HG02981 (cell line): Measurements from ENCODE around the gene MAGI1.
"Not testable (repeated sequence)": the region's sequence is repeated elsewhere in the genome, so short reads cannot be mapped to it uniquely, and the experiment has no call there.

Experiments used
- ATAC-seq: cut with Tn5 transposase; IDR thresholded peaks from one replicate; pipeline ENCODE4 v1.9.1; 2021; ENCODE audit warnings: mild to moderate bottlenecking, moderate library complexity; ENCODE audit not compliant: unreplicated experiment

Gene MAGI1

DNA sequence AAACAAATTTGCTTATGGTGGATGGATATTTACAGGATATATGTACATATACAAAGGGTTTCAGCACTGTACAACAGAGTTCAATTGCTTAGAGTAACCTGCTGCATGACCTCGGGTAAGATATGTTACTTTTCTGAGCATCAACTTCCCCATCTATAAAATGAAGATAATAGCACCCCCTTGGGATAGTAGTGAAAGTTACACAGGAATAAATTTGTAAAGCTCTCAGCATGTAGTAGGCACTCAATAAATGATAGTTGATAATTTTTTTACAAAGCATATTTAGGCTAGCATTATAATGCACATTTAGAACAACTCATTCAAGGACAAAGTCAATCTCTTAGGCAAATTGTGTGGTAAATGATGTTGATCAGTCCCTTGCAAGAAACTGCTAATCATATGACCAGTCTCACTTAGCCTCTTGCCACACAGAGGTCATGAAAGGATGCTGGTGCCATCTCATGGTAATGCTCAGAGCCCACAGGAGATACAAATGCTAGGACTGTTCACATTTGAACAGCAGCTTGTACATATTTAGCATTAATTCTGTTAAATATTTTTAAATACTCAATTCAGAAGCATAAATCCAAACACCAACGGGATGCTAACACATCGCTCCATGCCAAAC, 123.9 kb downstream of the MAGI1 start:
- no peak for ATAC-seq

- ATAC-seq: no peak
Measured at GRCh38 chr3:65914032-65914739, 124.5 kb downstream of the MAGI1 start.

DNA sequence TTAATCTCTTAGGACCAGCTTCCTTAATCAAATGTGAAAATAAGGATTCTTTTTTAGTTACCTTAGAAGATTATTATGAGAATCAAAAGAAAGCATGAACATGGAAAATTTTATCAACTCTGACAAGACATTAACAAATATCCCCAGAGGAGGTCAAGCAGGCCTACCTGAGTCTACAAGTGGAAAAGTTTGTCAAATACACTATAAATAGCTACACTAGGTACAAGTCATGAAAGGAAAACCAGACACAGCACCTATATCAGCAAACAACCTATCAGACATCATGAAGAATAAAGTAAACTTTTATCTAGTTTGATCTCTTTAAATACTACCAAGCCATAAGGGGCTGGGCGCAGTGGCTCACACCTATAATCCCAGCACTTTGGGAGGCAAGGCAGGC, 126.1 kb downstream of the MAGI1 start:
- ATAC-seq: no peak

GRCh38 chr3:65908588-65908987, 130.1 kb downstream of the MAGI1 start:
- no peak for ATAC-seq

DNA sequence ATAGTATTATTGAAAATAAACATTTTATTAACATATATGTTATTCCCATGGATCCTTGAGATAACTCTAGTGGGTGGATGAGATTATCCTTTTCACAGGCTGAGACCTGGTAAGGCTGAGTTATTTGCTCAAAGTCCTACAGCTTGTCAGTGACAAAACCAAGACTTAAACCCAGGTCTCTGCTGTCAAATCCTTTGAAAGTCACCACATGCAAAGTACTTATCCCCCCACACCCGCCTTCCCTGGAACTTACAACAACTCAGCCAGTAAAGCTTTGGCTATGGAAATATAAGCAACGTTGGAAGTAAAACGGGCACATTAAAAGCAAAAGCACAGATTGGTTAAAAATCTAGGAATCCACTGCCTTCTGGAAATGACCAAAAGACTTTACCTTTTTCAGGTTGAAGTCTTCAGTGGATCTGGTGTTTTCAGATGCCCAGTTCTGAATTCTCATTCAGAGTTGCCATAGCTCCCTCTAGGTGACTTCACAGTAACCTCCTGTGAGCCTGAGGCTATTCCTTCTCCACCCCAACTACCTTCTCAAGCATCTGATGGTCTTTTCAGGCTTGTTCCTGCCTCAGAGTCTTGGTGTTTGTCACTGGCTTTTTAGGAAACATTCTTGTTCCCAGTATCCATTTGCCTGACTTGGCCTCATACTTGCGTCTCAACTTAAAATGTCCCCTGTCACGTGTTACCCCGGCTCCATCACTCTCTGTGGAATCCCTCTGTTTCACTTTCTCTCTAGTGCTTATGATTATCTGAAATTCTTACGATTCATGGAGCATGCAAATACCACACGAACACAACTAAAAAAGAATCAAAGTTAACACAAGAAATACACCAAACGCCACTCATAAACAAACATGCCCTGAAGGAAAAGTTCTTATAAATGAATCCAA, 131.2 kb downstream of the MAGI1 start:
- no peak for ATAC-seq

DNA sequence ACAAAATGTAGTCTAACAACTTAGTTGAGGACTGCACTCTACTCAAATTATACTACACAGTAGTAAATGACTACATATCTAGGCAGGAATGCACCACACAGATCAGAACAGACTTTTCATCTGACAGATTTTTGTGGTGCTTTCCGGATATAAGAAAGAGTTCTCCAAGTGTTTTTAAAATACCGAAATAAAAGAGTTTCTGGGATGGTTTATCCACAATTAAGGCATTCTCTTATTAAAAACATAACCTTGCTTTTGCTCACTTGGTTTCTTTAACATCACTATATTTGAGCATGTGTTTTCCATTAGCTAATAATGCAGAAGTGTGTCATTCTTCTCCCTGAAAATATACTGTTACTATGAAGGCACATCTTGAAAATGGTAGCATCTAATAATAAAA, 132.9 kb downstream of the MAGI1 start:
- no peak for ATAC-seq

- ATAC-seq: no peak
Measured at GRCh38 chr3:65904016-65904415, 134.7 kb downstream of the MAGI1 start.

- no peak for ATAC-seq
Measured at GRCh38 chr3:65902304-65902793, 136.4 kb downstream of the MAGI1 start.

- ATAC-seq: no peak
Measured at GRCh38 chr3:65901226-65901625, 137.5 kb downstream of the MAGI1 start.

DNA sequence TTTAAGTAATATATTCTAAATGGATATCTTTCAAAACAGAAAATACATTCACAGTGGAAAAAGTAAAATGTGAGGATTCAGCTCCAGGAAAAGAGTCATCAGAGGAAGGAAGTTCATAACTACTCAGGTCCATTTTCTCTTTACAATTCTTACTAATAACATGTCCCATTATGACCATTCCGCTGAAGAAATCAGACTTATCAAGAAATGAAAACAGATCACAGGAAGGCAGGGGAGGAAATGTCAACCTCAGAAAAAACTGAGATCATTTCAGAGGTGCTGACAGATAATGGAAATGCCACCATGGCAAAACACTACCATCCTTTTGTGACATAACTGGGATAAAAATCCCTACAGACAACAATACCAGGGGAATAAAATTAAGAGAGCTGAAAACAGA, 139.5 kb downstream of the MAGI1 start:
- no peak for ATAC-seq

GRCh38 chr3:65897766-65898165, 141.0 kb downstream of the MAGI1 start:
- no peak for ATAC-seq

GRCh38 chr3:65896321-65896720, 142.4 kb downstream of the MAGI1 start:
- ATAC-seq: no peak

DNA sequence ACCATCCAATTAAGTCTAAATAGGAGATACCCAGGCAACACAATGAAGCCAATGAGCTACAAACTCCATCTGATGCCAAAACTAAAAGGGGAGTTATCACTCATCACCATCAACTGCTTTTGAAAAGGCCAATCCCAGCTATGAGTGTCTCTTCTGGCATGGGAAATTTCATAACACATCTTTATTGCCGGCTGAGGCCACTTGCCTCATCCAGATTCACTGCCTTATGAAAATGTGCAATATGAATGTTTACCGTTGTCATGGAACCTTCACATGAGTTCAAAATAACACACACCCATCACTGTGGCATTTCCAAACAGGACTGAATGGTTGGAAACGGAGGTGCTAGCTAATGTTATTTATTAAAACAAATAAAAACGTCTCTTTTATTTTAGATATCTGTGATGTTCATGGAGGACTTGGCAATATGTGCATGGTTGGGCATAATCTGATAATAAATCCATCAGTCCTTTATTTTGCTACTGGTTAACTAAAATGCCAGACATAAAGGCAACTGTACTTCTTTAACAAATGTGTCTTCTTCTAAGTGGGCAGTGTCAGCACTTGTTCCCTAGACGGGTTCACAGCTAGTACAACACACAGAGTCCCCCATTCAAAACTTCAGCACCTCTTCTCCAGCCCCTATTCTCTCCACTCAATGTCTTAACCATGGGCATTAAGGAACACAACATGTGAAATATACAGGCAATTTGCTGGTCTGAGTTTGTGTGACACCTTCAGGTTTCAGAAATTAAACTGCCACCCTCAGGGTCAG, 143.9 kb downstream of the MAGI1 start:
- no peak for ATAC-seq

DNA sequence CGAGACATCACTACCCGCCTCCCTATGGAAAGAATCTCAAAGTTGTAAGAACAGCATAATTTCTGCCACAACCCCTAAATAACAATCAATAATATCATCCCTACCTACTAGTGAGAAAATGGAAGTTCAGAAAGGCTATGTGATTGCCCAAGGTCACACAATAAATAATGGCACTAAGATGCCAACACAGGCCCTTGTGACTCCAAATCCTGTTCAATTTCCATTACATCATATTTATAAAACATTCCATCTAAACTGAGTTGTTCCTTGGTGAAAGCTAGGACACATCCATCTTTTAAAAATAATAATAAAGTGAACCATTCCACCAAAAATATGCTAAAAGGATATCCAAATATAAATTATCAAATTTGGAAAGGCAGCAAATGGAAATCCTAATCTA, 144.6 kb downstream of the MAGI1 start:
- ATAC-seq: no peak

GRCh38 chr3:65893631-65894030, 145.1 kb downstream of the MAGI1 start:
- ATAC-seq: no peak

GRCh38 chr3:65891477-65891876, 147.2 kb downstream of the MAGI1 start:
- not testable (repeated sequence) for ATAC-seq

GRCh38 chr3:65890328-65890727, 148.4 kb downstream of the MAGI1 start:
- no peak for ATAC-seq

DNA sequence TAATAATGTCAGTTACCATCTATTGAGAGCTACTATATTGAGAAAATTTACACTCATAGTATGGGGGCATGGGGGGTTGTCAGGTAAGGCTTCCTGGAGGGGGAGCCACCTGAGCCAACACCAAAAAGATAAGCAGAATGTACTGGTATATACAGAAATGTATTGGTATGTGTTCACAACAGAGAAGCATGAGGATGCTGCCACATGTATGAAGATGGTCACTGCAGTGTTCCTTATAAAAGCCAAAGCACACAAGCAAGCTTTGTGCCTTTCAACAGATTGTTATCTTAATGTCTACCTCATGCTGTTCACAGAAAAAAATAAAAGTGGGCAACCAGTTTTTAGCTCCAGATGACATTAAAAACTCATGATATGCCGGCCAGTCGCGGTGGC, 149.0 kb downstream of the MAGI1 start:
- ATAC-seq: no peak

- no peak for ATAC-seq
Measured at GRCh38 chr3:65888980-65889706, 149.6 kb downstream of the MAGI1 start.

DNA sequence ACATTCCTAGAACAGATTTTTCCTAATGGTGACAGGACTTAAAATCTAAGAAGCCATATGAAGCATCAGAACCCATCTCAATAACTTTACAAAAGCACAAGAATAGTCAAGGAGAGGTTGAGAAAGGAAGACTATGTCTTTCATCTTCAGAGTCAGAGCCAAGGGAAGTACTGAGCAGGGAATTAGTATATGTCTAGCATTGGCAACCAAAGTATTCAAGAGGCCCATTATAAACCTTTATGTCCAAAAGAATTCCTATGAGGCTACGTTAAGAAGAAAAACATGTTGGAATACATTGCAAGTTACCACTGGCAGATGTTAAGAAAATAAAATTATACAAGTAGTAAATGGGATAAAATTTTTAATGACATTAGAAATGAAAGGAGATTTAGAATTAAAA, 150.5 kb downstream of the MAGI1 start:
- ATAC-seq: no peak
